ENCODE results near the gene POU3F2. TPM values are rescaled to one million over a fixed set of nuclear protein-coding genes. Genes with fewer than 3 reads are reported as not detected.

POU3F2 gene
- total and polyA plus RNA-seq, 5 experiments from 2014 or later: not detected

GRCh38 chr6:98841621-98842341 is 7.4 kb downstream of the POU3F2 start:
- no peak for DNase-seq
- POLR2A ChIA-PET: no interaction called here
- H3K4me3 Mint-ChIP-seq: no peak overlapping the region
- peaks cover 20 to 35% (median 29%) of the 10 kb centered on the region in 4 donors for H3K4me1 Mint-ChIP-seq
- H3K27ac Mint-ChIP-seq: no peak overlapping the region
- no peak for ATAC-seq
- H3K36me3 Mint-ChIP-seq: peaks cover 0 to 12% (median 4%) of the 10 kb centered on the region in 3 donors
- peaks cover 55 to 100% (median 78%) of the 10 kb centered on the region in 5 donors for H3K27me3 Mint-ChIP-seq
- peaks cover 0 to 7% (median 0%) of the 10 kb centered on the region in 9 donors for H3K9me3 Mint-ChIP-seq

- POLR2A ChIA-PET: no interaction called here
- Mint-ChIP-seq H3K9me3 (peaks cover 0 to 2% (median 0%) of the 10 kb centered on the region in 9 donors), H3K4me3 (peak overlapping the region in 7 of 10 donors; percentile 6 to 59 (median 24)), H3K27me3 (peaks cover 58 to 100% (median 78%) of the 10 kb centered on the region in 5 donors), H3K4me1 (peaks cover 20 to 42% (median 32%) of the 10 kb centered on the region in 4 donors), H3K36me3 (peaks cover 0 to 7% (median 7%) of the 10 kb centered on the region in 3 donors), H3K27ac (no peak overlapping the region)
- no peak for DNase-seq
- ATAC-seq: no peak
These were observed 8.2 kb downstream of the POU3F2 start for GRCh38 chr6:98842342-98843180.

- peaks cover 19 to 44% (median 35%) of the 10 kb centered on the region in 4 donors for H3K4me1 Mint-ChIP-seq
- no peak for DNase-seq
- peaks cover 0 to 7% (median 4%) of the 10 kb centered on the region in 3 donors for H3K36me3 Mint-ChIP-seq
- H3K27ac Mint-ChIP-seq: no peak overlapping the region
- no peak for ATAC-seq
- POLR2A ChIA-PET: no interaction called here
- peaks cover 53 to 97% (median 73%) of the 10 kb centered on the region in 5 donors for H3K27me3 Mint-ChIP-seq
- H3K4me3 Mint-ChIP-seq: peak overlapping the region in 4 of 10 donors; percentile 44 to 68 (median 54)
- H3K9me3 Mint-ChIP-seq: peaks cover 0 to 1% (median 0%) of the 10 kb centered on the region in 9 donors
These were observed 9.2 kb downstream of the POU3F2 start for GRCh38 chr6:98843271-98844243.

GRCh38 chr6:98844244-98845210 is 10.2 kb downstream of the POU3F2 start:
- Mint-ChIP-seq H3K9me3 (peaks cover 0 to 1% (median 0%) of the 10 kb centered on the region in 9 donors), H3K4me1 (peaks cover 19 to 44% (median 38%) of the 10 kb centered on the region in 4 donors), H3K36me3 (peaks cover 0 to 8% (median 7%) of the 10 kb centered on the region in 3 donors), H3K27ac (peak overlapping the region in 1 of 10 donors; percentile 44), H3K27me3 (peaks cover 57 to 97% (median 75%) of the 10 kb centered on the region in 5 donors), H3K4me3 (peak overlapping the region in 9 of 10 donors; percentile 16 to 75 (median 60))
- POLR2A ChIA-PET: no interaction called here
- no peak for DNase-seq
- ATAC-seq: peak in 1 of 2 donors; percentile 29

- Mint-ChIP-seq H3K9me3 (no peaks in the 10 kb centered on the region), H3K4me3 (peak overlapping the region; percentile 55 to 88 (median 80)), H3K4me1 (peaks cover 19 to 44% (median 38%) of the 10 kb centered on the region in 4 donors), H3K27ac (peak overlapping the region in 2 of 10 donors; percentile 32 to 49), H3K27me3 (peaks cover 52 to 97% (median 74%) of the 10 kb centered on the region in 5 donors), H3K36me3 (peaks cover 0 to 7% (median 7%) of the 10 kb centered on the region in 3 donors)
- ATAC-seq (peak; percentile 65 to 68), DNase-seq (peak; percentile 31 to 75 (median 55))
- POLR2A ChIA-PET: interaction anchor here (0.6 kb wide), 1 partner anchor 22 kb away, joined by 3 read pairs; no protein-coding TSS in a partner anchor
These were observed 11.0 kb downstream of the POU3F2 start for GRCh38 chr6:98845211-98846020.

- POLR2A ChIA-PET: no interaction called here
- Mint-ChIP-seq H3K27ac (no peak overlapping the region), H3K4me3 (peak overlapping the region in 9 of 10 donors; percentile 75 to 88 (median 81)), H3K9me3 (no peaks in the 10 kb centered on the region), H3K36me3 (peaks cover 0 to 7% (median 7%) of the 10 kb centered on the region in 3 donors), H3K27me3 (peaks cover 47 to 95% (median 68%) of the 10 kb centered on the region in 5 donors), H3K4me1 (peaks cover 19 to 44% (median 38%) of the 10 kb centered on the region in 4 donors)
- no peak for ATAC-seq
- no peak for DNase-seq
These were observed 11.6 kb downstream of the POU3F2 start for GRCh38 chr6:98846021-98846380.

- Mint-ChIP-seq H3K4me3 (peak overlapping the region in 2 of 10 donors; percentile 11 to 28), H3K9me3 (no peaks in the 10 kb centered on the region), H3K27me3 (peaks cover 41 to 81% (median 58%) of the 10 kb centered on the region in 5 donors), H3K36me3 (peaks cover 0 to 7% (median 7%) of the 10 kb centered on the region in 3 donors), H3K4me1 (peaks cover 19 to 44% (median 38%) of the 10 kb centered on the region in 4 donors), H3K27ac (no peak overlapping the region)
- DNase-seq: no peak
- POLR2A ChIA-PET: interaction anchor here (0.6 kb wide), 1 partner anchor 577 kb away, joined by 3 read pairs; no protein-coding TSS in a partner anchor
- ATAC-seq: no peak
These were observed 13.0 kb downstream of the POU3F2 start for GRCh38 chr6:98847416-98847778.

GRCh38 chr6:98847779-98848538 is 13.6 kb downstream of the POU3F2 start:
- peaks cover 0 to 7% (median 4%) of the 10 kb centered on the region in 3 donors for H3K36me3 Mint-ChIP-seq
- H3K4me1 Mint-ChIP-seq: peaks cover 17 to 40% (median 36%) of the 10 kb centered on the region in 4 donors

GRCh38 chr6:98848539-98849242 is 14.3 kb downstream of the POU3F2 start:
- peaks cover 0 to 7% (median 4%) of the 10 kb centered on the region in 3 donors for H3K36me3 Mint-ChIP-seq
- peak overlapping the region in 2 of 10 donors; percentile 20 to 83 for H3K27ac Mint-ChIP-seq
- H3K9me3 Mint-ChIP-seq: no peaks in the 10 kb centered on the region
- POLR2A ChIA-PET: no interaction called here
- ATAC-seq (no peak), DNase-seq (no peak)
- H3K4me3 Mint-ChIP-seq: peak overlapping the region in 2 of 10 donors; percentile 19 to 27
- peaks cover 14 to 36% (median 30%) of the 10 kb centered on the region in 4 donors for H3K4me1 Mint-ChIP-seq
- peaks cover 38 to 68% (median 48%) of the 10 kb centered on the region in 5 donors for H3K27me3 Mint-ChIP-seq

More at GRCh38 chr6:98847779-98848538, 13.6 kb downstream of the POU3F2 start:
- H3K27me3 Mint-ChIP-seq: peaks cover 38 to 75% (median 54%) of the 10 kb centered on the region in 5 donors
- POLR2A ChIA-PET: no interaction called here
- no peaks in the 10 kb centered on the region for H3K9me3 Mint-ChIP-seq
- peak overlapping the region in 1 of 10 donors; percentile 20 for H3K27ac Mint-ChIP-seq
- no peak for DNase-seq
- peak overlapping the region in 4 of 10 donors; percentile 19 to 28 (median 25) for H3K4me3 Mint-ChIP-seq
- peak; percentile 28 to 32 for ATAC-seq
